GM12892 (cell line): Measurements from ENCODE around the gene TENM3.

Source experiments
- POLR2A ChIP-seq: IDR thresholded peaks from 2 replicates; pipeline ENCODE4 v1.6.1; 2011; ENCODE audit warnings: low read depth, low read length, control low read depth
- TAF1 ChIP-seq: IDR thresholded peaks from 2 replicates; pipeline ENCODE4 v1.6.1; 2011; ENCODE audit warnings: low read depth, mild to moderate bottlenecking, control low read depth, low read length, borderline replicate concordance

GRCh38 chr4:182354867-182355266 is 111.7 kb downstream of the TENM3 start:
- TF ChIP-seq TAF1 (no peak), POLR2A (no peak)
